Subcutaneous preadipocyte (primary cell): ENCODE measurements around the gene EIF3M. TPM values are rescaled to one million over a fixed set of nuclear protein-coding genes. Genes with fewer than 3 reads are reported as not detected.

ENCODE experiments used
- total RNA-seq: library from RNA; depleted of rRNA; stranded (reverse); fragments of >200 nt; gene quantifications from 2 replicates; pipeline ENCODE4 v1.2.3, GENCODE V29; 2012

The EIF3M gene
- total RNA-seq: 319 and 330 TPM in 2 replicates

DNA sequence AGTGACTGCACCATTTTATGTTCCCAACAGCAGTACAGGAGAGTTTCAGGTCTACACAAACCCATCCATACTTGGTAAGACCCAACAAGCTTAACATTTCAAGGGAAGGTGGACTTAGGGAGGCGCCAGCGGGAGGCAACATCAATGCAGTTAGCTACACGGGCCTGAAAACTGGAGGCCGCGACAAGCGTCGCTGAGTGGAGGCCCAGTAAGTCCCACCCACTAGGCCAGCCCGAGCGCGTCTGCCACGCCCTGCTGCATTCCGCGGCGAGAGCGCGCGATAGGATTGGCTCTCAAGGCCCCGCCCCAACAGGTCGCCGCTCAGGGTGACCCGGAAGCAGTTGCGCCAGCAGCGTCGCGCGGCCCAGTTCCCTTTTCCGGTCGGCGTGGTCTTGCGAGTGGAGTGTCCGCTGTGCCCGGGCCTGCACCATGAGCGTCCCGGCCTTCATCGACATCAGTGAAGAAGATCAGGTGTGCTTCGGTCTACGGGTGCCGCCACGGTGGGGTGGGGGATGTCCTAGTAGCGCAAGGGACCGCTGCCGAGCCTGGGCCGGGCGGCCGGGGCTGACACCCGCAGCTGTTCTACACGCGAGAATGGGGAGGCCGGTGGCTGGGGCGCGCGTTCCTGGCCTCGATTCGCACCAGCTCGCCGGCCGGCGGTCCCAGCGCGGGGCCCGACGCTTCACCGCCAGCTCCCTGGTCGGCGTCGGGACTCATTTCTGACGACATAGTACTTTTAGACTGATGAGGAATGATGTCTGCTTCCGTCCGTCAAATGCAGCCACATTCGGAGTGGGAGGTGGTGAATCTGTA lies at the start of gene EIF3M:
Gene EIF3M, plus strand, starts transcription at position 373 of the 813 bp plus-strand sequence. Its CDS starts 57 bp downstream, at position 430.

Other genes with a start within 250 kb of the EIF3M start
- gene WT1, start 148.3 kb upstream of the EIF3M start, total RNA-seq: not detected in 2 replicates
- gene CCDC73, start 210.8 kb downstream of the EIF3M start, total RNA-seq: not detected in 2 replicates
- not detected in 2 replicates for gene PRRG4, start 246.1 kb downstream of the EIF3M start, total RNA-seq